Left hindlimb (tissue), 1 donor: ENCODE results near the gene C11orf97.
"Not testable (repeated sequence)": the region's sequence is repeated elsewhere in the genome, so short reads cannot be mapped to it uniquely, and the experiment has no call there.

Experiments
- DNase-seq: peaks from one replicate; pipeline ENCODE4 v3.0.0-alpha.2; 2018

C11orf97 gene

GRCh38 chr11:94511932-94512781 is at the start of gene C11orf97:
TSS of gene C11orf97 (plus strand) at chr11:94512461. CDS start at chr11:94512529, 68 bp downstream.
- peak; percentile 67 for DNase-seq

GRCh38 chr11:94469416-94469815 is 42.8 kb upstream of the C11orf97 start:
- DNase-seq = no peak

DNA sequence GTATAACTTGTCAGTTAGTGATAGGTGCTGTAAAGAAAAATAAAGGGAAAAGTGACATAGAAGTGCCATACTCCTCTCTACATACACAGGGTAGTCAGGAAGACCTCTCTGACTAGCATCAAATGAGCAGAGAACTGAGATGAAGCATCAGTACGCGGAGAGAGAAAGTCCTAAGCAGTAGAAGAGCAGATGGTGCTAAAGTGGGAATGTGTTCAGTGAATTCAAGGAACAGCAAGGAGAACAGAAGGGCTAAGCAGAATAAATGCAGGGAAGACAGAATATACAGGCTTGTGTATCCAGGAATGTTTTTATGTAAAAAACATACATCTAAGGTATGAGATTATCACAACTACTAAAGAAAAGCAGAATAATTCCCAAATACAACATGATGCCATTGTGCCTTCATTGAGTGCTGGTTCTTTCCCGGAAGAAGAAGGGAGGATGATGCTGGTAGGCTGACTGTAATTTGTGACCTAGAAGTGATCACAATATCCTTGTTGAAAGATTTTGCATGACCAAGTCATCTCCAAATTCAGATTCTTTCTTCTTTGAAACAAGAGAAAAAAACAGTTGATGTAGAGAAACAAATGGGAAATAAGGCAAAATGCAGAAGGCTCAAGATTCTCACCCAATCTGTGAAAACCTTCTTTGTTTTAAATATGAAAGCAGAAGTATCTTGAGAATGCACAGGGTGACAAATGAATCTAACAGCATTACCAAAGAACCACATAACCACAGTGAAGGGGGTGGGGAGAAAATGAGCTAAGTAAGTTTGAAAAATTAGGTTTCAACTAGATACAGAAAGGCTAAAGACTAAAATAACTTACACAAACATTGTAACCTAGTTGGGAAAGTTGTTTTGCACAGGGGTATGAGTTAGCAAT is 39.1 kb upstream of the C11orf97 start:
- no peak for DNase-seq

- DNase-seq = no peak
These were observed 34.6 kb upstream of the C11orf97 start for GRCh38 chr11:94477624-94478023.

DNA sequence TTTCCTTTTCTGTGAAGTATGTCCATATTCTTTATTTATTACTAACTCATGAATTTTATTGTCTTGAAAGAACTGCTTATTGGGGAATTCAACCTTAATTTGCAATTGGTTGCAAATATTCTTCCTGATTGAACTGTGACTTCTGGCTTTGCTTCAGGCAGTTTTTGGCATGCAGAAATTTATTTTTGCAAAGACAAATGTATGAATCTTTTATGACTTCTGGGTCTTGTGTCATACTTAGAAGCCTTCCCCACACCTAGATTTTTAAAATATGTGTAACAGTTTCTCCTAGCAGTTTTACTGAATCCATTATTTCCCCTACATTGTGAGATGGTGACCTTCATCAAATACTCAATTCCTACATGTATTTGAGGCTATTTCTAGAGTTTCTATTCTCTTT is 30.9 kb upstream of the C11orf97 start:
- no peak for DNase-seq

DNA sequence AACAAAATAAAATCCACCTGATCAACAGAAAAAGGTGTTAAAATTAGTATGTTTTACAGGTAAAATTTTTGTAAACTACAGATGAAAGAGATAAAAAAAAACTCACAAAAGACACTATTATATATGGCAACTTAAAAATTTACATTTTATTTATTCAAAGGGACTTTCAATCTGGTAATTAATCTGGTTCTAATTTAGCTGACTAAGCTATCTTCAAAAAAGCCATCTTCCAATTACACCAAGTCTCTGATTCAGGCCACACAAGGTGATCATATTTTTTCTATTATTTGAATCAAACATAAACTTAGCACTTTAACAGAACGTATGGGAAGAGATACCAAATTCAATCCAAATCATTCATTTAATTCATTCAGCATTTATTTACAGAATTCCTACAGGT is 26.2 kb upstream of the C11orf97 start:
- no peak for DNase-seq

DNA sequence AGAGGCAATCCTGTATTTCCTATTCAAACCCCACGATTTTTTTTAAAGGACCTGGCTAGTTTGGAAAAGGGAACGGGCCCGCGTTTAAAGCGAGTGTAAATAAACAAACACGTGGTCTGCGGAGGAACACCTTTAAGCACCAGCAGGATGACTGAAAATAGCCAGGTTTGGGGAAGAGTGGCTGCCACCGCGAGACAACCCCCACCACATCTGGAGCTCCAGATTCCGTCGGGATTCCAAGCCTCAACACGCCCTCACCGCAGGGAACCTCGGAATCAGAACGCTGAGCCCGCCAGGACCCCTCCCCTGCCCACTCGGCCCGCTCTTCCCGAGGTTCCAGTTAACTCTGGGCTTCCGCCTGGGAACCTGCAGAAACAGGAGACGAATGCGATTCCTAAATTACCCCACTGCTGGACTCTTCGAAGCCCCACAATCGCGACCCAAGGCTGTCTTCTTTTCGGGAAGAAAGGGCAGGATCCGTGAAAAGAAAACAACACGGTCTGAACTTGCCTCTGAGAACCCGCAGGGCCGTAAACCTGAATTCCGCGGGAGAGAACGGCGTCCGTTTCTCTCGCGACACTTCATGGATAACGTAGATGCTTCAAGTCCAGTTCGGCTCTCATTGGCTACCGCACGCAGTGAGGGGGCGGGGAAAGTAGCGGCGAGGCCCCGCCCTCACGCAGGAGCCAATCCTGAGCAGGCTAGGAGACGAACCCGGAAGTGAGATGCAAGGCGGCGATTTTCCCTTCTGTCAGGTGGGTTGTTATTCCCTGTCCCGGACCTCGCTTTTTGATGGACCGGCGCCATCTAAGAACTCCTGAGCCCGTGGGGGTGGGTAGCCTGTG is 18.8 kb upstream of the C11orf97 start, which contains the start of the genes ANKRD49 and MRE11:
Gene ANKRD49 (plus strand): TSS at position 704 of the 845 bp plus-strand sequence. CDS start 2,710 bp downstream, outside the sequence.
Gene MRE11 (minus strand): TSS at position 564 of the 845 bp plus-strand sequence. CDS start 1,043 bp downstream, outside the sequence.
- peak; percentile 98 for DNase-seq

- no peak for DNase-seq
These were observed 18.1 kb upstream of the C11orf97 start for GRCh38 chr11:94494126-94494680.

- DNase-seq = no peak
These were observed 12.1 kb upstream of the C11orf97 start for GRCh38 chr11:94500181-94500580.

DNA sequence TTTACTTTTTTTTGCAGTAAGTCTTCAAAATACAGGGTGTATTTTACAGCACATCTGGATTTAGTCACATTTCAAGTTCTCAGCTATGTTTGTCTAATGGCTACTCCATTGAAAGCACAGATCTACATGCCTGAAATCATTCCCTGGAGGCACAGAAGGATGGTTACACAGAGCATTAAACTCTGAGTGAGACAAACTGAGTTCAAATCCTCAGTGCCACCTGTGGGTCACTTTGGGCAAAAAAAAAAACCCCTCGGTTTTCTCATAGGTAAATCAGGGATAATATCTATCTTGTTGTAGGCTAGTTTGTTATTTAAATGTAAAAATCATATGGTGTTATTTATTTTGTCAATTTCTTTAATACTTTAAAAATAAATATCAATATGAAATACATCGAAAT is 10.7 kb upstream of the C11orf97 start:
- no peak for DNase-seq

- no peak for DNase-seq
These were observed 7.5 kb upstream of the C11orf97 start for GRCh38 chr11:94504689-94505293.

GRCh38 chr11:94506513-94506912 is 5.7 kb upstream of the C11orf97 start:
- not testable (repeated sequence) for DNase-seq

DNA sequence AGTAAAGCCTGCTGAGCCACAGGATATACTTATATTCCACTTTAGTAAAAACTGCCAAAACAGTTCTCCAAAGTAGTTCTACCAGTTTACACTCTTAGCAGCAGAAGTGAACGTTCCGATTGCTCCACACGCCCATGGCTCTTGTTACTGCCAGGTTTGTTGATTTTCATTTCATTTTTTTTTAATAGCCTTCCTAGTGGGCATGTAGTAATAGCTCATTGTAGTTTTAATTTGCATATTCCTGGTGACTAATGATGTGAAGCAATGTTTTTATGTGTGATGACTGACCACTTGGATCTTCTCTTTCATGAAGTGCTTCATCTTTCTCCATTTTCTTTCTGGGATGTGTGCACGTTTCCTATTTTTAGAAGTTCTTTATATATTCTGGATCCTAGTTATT is 4.8 kb upstream of the C11orf97 start:
- no peak for DNase-seq

GRCh38 chr11:94513091-94513490 is 830 bp downstream of the C11orf97 start:
- DNase-seq = no peak

- DNase-seq = no peak
These were observed 3.1 kb downstream of the C11orf97 start for GRCh38 chr11:94515398-94515797.

- no peak for DNase-seq
These were observed 4.5 kb downstream of the C11orf97 start for GRCh38 chr11:94516725-94517124.

DNA sequence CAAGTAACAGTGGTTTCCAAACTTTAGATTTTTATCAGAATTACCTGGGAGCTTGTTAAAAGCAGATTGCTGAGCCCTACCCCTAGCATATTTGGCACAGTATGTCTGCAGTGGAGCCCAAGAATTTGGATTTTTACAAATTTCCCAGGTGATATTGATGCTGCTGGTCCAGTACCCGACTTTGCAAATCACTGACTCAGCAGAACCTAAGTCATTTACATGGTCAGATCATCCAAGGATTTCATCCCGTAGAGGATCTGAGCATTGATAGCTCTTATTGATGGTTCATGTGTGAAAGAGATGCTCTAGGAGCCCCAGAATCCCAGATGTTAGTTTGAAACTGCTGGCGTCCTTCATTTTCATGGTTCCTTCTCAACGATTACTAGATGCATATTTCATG is 6.0 kb downstream of the C11orf97 start:
- DNase-seq = no peak

DNA sequence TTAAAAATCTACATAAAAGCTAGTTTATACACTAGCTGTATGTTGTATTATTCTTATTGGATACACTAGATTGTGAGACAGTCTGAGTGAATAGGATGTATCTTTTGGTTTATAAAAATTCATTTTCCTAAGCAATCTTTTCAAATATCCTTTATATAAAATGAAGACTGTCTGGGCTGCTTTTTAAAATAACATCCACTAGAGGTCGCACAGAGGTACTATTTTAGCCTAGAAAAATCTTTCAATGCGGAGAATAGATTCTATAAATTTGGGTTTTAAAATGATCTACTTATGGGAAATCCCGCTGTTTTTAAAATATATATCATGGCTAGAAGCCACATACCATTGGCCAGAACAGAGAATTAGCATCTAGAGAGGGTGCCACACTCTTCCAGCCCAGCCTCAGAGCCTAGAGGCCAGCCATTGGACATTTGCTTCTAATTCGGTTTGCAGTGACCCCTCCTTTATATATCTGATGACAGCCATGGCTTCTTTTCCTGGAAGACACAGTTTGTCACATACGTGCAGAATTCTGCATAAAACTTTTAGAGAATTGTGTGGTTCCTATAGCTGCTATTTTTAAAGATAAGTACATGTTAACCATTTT is 7.3 kb downstream of the C11orf97 start:
- no peak for DNase-seq

- no peak for DNase-seq
These were observed 9.4 kb downstream of the C11orf97 start for GRCh38 chr11:94521684-94522083.

GRCh38 chr11:94524341-94524740 is 12.1 kb downstream of the C11orf97 start:
- DNase-seq = no peak
